HG02852 (cell line): ENCODE results near the gene MS4A10.

ENCODE experiments used
- ATAC-seq: cut with Tn5 transposase; IDR thresholded peaks from one replicate; pipeline ENCODE4 v1.9.1; 2021; ENCODE audit warnings: mild to moderate bottlenecking, moderate library complexity; ENCODE audit not compliant: unreplicated experiment

The MS4A10 gene

DNA sequence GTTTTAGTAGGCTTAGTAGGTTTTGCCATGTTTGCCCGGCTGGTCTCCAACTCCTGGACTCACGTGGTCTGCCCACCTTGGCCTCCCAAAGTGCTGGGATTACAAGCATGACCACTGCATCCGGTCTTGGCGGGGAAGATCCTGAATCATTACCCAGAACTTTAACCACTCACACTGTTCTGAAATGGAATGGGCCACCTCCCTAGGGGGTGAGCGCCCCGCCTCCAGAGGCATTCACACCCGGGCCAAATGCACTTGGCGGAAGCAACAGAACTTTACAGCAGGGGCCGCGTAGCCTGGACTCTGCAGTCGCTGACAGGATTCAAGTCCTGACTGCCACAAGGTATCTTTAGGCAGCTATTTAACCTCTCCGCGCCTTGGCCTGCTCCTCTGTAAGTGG, 62.1 kb downstream of the MS4A10 start:
- ATAC-seq: no peak

- ATAC-seq: no peak
Measured at GRCh38 chr11:60847896-60848295, 62.8 kb downstream of the MS4A10 start.

DNA sequence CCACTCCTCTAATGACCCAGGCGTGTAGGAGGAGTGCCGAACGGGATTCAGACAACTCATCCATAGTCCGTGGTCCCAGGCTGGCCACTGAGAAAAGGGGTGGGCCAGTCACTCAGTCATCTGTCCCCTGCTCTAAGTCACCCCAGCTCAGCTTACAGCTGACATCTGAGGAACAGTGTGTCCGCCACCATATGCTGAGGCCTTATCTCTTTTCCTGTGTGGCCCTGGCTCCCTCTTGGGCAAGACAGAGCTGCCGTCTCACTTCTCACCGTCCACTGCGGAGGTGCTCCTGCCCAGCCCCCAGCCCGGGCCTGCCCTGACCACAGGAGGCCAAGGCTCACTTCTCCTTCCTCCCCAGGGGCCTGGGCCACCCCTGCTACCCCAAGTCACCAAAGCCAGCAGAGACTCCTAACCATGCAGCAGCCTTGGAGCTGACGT, 63.6 kb downstream of the MS4A10 start:
- ATAC-seq: no peak

DNA sequence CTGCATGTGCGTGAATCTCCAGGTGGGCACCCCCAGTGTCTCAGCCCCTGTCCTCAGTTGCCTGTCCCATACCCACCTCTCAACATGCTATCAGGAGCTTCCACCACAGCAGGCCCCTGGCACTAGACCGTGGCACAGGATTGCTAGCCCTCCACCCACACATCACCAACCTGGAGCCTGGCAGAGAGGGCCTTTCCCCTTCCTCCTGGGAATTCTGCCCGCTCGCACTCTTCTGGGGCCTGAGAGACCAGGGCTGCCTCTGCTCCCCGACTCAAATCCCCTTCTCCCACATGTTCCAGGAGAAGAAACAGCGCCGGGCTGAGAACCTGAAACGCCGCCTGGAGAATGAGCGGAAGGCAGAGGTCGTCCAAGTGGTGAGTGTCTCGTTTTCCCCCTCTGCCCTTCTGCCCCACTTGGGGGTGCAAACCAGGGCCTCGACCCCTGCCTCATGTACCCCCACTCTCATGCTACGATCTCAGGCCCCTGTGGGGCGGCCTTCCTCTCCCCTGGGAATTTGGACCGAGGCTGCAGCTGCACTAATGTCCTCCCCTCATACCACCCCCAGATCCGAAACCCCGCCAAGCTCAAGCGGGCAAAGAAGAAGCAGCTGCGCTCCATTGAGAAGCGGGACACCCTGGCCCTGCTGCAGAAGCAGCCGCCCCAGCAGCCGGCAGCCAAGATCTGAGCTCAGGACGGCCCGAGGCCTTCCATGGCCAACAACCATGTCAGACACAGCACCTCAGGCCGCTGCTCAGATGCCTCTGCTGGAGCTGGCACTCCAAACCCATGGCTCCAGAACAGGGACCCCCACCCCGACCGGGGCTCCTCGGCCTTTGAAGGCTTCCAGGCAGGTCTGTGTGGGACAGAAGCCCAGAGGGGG, 64.7 kb downstream of the MS4A10 start:
- ATAC-seq: no peak
